Non-pigmented ciliary epithelial cell (primary cell): ENCODE data around the gene BPIFB4.
"Not testable (repeated sequence)": the region's sequence is repeated elsewhere in the genome, so short reads cannot be mapped to it uniquely, and the experiment has no call there.

Experiments
- DNase-seq: peaks from one replicate; pipeline ENCODE4 v3.0.0-alpha.2; 2010; ENCODE audit warnings: low read depth

BPIFB4 gene

GRCh38 chr20:33086052-33086722, 6.7 kb downstream of the BPIFB4 start:
- no peak for DNase-seq

DNA sequence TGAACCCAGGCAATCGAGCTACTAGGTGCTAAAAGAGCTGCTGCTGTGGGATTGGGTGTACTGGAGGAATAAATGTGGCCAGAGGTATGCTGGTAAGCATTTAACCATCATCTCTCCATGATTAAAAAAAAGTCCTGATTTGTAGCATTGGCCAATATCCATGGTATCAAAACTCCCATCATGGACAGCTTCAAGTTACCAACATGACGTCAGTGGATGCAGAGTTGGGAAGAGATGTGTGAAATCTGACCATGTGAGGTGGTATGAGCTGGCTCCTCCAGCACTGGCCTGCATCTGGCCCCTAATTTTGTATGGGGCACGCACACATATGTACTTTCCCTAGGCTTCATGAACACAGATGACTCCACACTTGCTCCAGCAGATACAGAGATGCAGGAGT, 11.7 kb downstream of the BPIFB4 start:
- DNase-seq: no peak

DNA sequence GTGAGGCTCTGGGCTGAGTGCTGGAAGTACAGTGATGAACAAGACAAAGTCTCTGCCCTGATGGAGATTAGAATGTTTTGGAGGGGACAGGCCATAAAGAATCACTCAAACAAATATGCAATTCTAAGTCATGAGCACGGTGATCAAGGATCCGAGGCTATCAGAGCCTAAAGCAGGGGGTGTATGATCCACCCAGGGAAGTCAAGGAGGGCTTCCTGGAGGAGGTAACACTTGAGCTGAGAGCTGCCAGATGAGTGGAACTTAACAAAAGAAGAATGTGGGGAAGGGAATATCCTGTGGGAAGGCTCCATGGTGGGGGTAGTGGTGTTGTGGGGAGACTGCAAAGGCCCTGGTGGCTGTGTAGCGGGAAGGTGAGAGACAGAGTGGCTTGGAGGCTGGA, 12.2 kb downstream of the BPIFB4 start:
- DNase-seq: no peak

GRCh38 chr20:33092361-33092760, 12.9 kb downstream of the BPIFB4 start:
- DNase-seq: no peak

DNA sequence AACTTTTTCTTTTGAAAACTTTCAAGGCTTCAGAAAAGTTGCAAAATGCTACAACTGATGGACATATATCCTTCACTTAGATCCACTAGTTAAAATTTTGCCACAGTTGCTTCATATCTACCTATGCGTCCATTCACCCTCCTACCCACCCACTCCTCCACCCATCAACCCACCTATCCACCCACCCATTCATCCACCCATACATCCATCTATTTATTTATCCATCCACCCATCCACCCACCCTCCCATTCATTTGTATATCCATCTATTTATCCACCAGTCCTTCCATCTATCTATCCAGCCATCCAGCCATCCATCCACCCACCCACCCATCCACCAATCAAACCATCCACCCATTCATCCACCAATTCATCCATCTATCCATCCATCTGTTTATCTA, 13.6 kb downstream of the BPIFB4 start:
- DNase-seq: no peak

GRCh38 chr20:33093582-33093981, 14.1 kb downstream of the BPIFB4 start:
- DNase-seq: no peak

DNA sequence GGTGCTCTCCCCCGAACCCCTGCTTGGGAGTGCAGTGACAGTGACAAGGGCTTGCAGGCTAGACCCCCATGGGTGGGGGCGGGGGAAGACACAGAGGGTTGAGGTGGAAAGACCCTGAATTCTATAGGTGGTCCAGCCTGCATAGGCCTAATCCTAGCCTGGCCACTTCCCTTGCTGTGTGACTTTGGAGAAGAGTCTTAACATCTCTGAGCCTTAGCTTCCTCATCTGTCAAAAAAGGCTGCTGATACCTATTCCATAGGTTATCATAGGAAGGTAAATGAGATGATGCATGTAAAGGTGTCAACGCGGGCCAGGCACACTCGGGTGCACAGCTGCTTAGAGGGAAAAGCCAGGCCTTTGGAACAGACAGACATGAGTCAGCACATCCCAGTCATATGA, 15.8 kb downstream of the BPIFB4 start:
- DNase-seq: no peak

- peak; percentile 18 for DNase-seq
These were observed 16.6 kb downstream of the BPIFB4 start for GRCh38 chr20:33095902-33096584.

DNA sequence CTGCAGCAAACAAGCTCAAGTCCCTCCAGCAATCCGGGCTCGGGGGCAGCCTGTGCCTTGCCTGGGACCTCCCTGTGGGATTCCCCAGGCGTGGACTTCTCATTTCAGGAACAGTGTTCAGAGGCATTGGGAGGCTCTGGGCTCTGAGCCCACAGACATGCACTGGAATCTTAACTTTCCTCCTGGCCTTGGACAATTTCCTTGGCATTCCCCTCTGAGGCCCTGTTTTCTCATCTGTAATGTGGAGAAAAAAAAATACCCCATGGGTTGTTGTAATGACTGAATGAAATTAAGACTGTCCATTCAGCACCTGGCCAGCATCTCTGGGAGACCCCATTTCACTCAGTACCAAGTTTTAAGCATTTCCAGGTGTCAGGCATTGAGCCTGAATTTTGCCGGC, 17.6 kb downstream of the BPIFB4 start:
- DNase-seq: no peak

- no peak for DNase-seq
These were observed 20.5 kb downstream of the BPIFB4 start for GRCh38 chr20:33099843-33100538.

DNA sequence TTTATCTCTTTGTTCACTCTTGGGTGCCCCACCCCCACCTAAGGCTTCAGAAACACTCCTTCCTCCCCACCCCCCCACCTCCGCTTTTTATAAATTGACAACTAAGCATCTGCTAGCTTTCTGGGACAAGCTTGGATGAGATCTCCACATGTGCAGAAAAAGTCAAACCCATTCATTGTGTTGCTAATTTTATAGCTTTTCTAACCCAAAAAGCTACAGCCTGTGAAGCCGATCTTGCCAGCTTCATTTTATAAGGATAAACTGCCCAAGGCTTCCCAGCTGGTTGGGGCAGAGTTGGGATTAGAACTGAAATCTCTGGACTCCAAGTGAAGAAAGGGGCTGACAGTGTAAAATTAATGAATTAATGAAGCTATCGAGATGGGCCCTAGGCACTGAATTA, 24.1 kb downstream of the BPIFB4 start:
- DNase-seq: no peak

- DNase-seq: no peak
These were observed 24.9 kb downstream of the BPIFB4 start for GRCh38 chr20:33104336-33104735.

DNA sequence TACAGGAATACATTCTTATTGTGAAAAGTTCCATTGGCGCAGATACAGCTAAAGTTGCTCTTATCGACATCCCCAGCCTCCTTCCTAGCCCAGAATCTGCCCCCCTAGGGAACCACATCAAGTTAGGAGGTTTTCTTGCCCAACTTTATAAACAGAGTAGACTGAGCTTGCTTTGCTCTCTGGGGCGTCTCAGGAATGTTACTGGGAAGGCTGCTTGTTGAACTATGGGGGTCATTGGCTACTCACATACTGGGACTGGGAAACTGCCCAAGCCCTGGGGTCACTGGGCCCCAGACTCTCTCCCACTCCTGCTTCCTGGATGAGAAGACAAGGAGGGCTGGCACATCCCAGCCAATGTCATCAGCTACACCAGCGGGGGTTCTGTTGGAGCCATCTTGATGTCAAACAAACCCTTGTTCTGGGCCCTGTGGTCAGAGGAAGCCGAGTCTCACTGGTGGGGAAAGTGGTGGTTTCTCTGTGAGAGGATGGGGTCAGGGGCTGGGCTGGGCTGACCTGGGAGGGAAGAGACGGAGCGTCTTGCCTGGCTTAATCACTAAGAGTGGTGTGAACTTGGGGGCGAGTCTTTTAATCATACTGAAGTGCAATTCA, 26.0 kb downstream of the BPIFB4 start:
- DNase-seq: no peak

DNA sequence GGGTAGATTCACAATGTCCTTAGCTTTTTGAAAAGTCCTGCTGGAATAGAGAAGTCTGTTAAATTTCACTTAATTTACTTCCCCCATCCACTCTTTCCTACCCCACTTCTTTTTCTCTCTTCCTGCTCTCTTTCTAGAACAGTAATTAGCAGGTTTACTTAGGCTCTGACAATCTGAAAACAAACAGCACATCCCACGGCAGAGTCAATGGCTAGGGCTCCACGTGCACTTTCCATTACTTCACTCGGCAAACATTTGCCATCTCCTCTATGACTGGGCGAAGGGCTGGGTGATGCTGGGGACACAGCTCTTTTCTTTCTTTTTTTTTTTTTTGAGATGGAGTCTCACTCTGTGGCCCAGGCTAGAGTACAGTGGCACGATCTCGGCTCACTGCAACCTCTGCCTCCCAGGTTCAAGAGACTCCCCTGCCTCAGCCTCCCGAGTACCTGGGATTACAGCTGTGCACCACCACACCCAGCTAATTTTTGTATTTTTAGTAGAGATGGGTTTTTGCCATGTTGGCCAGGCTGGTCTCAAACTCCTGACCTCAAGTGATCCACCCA, 26.7 kb downstream of the BPIFB4 start:
- not testable (repeated sequence) for DNase-seq

DNA sequence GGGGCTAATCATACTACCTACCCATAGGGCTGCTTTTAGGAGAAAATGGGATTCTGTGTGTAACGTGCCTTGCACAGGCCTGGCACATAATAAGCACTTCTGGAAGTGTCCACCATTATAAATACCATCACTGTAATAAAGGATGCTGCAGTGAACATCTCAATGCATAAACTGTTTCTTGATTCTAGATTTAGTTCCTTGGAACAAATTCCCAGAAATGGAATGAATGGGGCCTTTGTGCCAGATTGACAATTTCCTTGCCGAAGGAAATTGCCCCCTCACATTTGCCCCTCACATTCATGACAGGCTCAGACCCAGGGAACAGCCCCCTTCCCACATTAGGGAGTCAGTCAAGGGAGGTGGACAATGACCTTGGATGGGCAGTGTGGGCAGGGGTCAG, 29.2 kb downstream of the BPIFB4 start:
- no peak for DNase-seq

GRCh38 chr20:33110147-33110825, 30.8 kb downstream of the BPIFB4 start:
- no peak for DNase-seq

- no peak for DNase-seq
These were observed 31.9 kb downstream of the BPIFB4 start for GRCh38 chr20:33111306-33111705.

- DNase-seq: no peak
These were observed 33.3 kb downstream of the BPIFB4 start for GRCh38 chr20:33112547-33113386.

DNA sequence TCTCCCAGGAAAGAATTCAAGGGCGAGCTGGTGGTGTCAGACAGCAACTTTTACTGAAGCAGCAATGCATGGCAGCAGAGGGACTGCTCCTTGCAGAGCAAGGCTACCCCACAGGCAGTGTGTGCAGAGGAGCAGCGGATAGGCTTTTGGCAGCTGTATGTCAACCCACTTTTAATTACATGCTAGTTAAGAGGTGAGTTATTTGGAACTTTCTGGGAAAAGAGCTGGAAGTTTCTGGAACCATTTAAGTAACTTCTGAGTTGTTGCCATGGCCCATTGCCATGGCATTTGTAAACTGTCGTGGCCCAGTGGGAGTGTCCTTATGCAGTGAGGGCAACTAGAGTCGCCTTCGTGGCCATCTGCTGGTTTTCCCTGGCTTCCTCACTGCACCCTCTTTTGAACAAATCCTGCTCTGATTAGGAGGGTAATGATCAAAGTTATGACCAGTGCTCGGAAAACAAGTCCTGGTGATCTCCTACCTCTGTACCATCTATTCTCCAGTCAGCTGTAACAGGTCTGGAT, 34.0 kb downstream of the BPIFB4 start:
- DNase-seq: no peak

- DNase-seq: not testable (repeated sequence)
These were observed 36.1 kb downstream of the BPIFB4 start for GRCh38 chr20:33115501-33115900.
